Common myeloid progenitor, CD34-positive (primary cell): Measurements from ENCODE around the gene SRRM3.
A peak's percentile ranks its signal among the peaks of the same experiment; 100 is the strongest.
"Not testable (repeated sequence)": the region's sequence is repeated elsewhere in the genome, so short reads cannot be mapped to it uniquely, and the experiment has no call there.

Experiments
- CTCF ChIA-PET: fragments of 350-600 bp; sonication (Branson Sonifier 250); formaldehyde crosslinking; loops from one replicate; lab custom pipeline; 2021; ENCODE audit warnings: antibody characterized with exemption; lab: Charles Lee
- POLR2A ChIA-PET: fragments of 350-600 bp; sonication (Branson Sonifier 250); formaldehyde crosslinking; loops from one replicate; lab custom pipeline; 2021; ENCODE audit warnings: antibody characterized with exemption; lab: Charles Lee
- DNase-seq, 3 donors: peaks; one replicate each; pipeline versions ENCODE4 v3.0.0 to v3.0.0-alpha.2; 2013
- H3K27ac ChIP-seq, 2 experiments: 1 replicate in 1 of 2; 2 replicates in 1 of 2; pipeline ENCODE4 v1.7.0; 2013; ENCODE audit warnings: inconsistent platforms in 2 of 2, low read length in 2 of 2, mild to moderate bottlenecking in 2 of 2, low read depth in 1 of 2, moderate library complexity in 1 of 2; ENCODE audit not compliant: severe bottlenecking in 2 of 2, insufficient read depth in 1 of 2, poor library complexity in 1 of 2
- H3K27me3 ChIP-seq, 5 experiments: replicated peaks in 2 of 5; 1 replicate in 3 of 5; 2 replicates in 2 of 5; pipeline versions ENCODE4 v1.6.1 to v1.7.0; 2013; ENCODE audit warnings: low read length in 4 of 5, mild to moderate bottlenecking in 2 of 5, moderate library complexity in 2 of 5, inconsistent platforms in 1 of 5; ENCODE audit not compliant: insufficient read depth in 5 of 5, control insufficient read depth in 4 of 5
- H3K36me3 ChIP-seq, 4 experiments: 1 replicate in 2 of 4; 2 replicates in 2 of 4; pipeline versions ENCODE4 v1.6.1 to v1.7.0; 2013; ENCODE audit warnings: low read length in 3 of 4, control low read depth in 1 of 4, mild to moderate bottlenecking in 1 of 4; ENCODE audit not compliant: control insufficient read depth in 4 of 4, insufficient read depth in 4 of 4
- H3K4me1 ChIP-seq, 4 experiments: 1 replicate in 3 of 4; 2 replicates in 1 of 4; pipeline versions ENCODE4 v1.6.1 to v1.7.1; 2013; ENCODE audit warnings: low read length in 3 of 4, mild to moderate bottlenecking in 3 of 4, control low read depth in 1 of 4, inconsistent platforms in 1 of 4, moderate library complexity in 1 of 4; ENCODE audit not compliant: control insufficient read depth in 4 of 4, insufficient read depth in 4 of 4; ENCODE audit errors: control extremely low read depth in 1 of 4
- H3K4me3 ChIP-seq, 7 experiments: 1 replicate in 4 of 7; 2 replicates in 3 of 7; pipeline versions ENCODE4 v1.5.1 to v1.7.0; 2013; ENCODE audit warnings: mild to moderate bottlenecking in 7 of 7, low read length in 6 of 7, moderate library complexity in 6 of 7, inconsistent platforms in 2 of 7, low read depth in 2 of 7, control low read depth in 1 of 7; ENCODE audit not compliant: insufficient read depth in 4 of 7, control insufficient read depth in 1 of 7; ENCODE audit errors: extremely low read depth in 1 of 7
- H3K9me3 ChIP-seq, 5 experiments: 1 replicate in 4 of 5; 2 replicates in 1 of 5; pipeline versions ENCODE4 v1.6.1 to v1.7.1; 2013; ENCODE audit warnings: low read length in 4 of 5, mild to moderate bottlenecking in 2 of 5, inconsistent platforms in 1 of 5, low read depth in 1 of 5, moderate library complexity in 1 of 5; ENCODE audit not compliant: control insufficient read depth in 4 of 5, insufficient read depth in 2 of 5; ENCODE audit errors: control extremely low read depth in 1 of 5
- WGBS: methylation state at CpG from one replicate; pipeline ENCODE4 v1.1.5; 2013; ENCODE audit not compliant: insufficient coverage; 5-methylcytosine and 5-hydroxymethylcytosine counted together

Gene SRRM3

GRCh38 chr7:76225951-76226350 is 24.3 kb downstream of the SRRM3 start:
- CTCF ChIA-PET, result interaction anchor here (1.8 to 1.9 kb wide), 2 partner anchors 8 to 23 kb away, joined by 4 to 5 read pairs; no protein-coding TSS in a partner anchor
- Histone ChIP-seq H3K4me3 (no peak overlapping the region), H3K36me3 (no peaks in the 10 kb centered on the region), H3K4me1 (no peaks in the 10 kb centered on the region), H3K9me3 (no peaks in the 10 kb centered on the region), H3K27ac (no peak overlapping the region), H3K27me3 (peaks cover 0 to 39% (median 8%) of the 10 kb centered on the region in 5 experiments)
- WGBS, result 22% methylated on average over 1 of the region's 2 CpGs
- POLR2A ChIA-PET, result no interaction called here
- no peak for DNase-seq

- WGBS, result 86% methylated on average over 1 of the region's 1 CpG
These were observed 25.3 kb downstream of the SRRM3 start for GRCh38 chr7:76226878-76227423.

GRCh38 chr7:76230214-76230613 is 28.5 kb downstream of the SRRM3 start:
- Histone ChIP-seq H3K27ac (no peak overlapping the region), H3K4me1 (peaks cover 0 to 5% (median 2%) of the 10 kb centered on the region in 4 experiments), H3K9me3 (no peaks in the 10 kb centered on the region), H3K36me3 (no peaks in the 10 kb centered on the region), H3K4me3 (no peak overlapping the region), H3K27me3 (peaks cover 0 to 54% (median 9%) of the 10 kb centered on the region in 5 experiments)
- 87% methylated on average over 3 of the region's 5 CpGs for WGBS
- DNase-seq, result no peak
- POLR2A ChIA-PET, result no interaction called here
- CTCF ChIA-PET, result no interaction called here

More at GRCh38 chr7:76226878-76227423, 25.3 kb downstream of the SRRM3 start:
- H3K9me3 ChIP-seq, H3K4me1 ChIP-seq, H3K27ac ChIP-seq, H3K4me3 ChIP-seq, H3K36me3 ChIP-seq, DNase-seq, POLR2A ChIA-PET: not testable (repeated sequence)
- H3K27me3 ChIP-seq, result peaks cover 0 to 46% (median 10%) of the 10 kb centered on the region in 5 experiments
- CTCF ChIA-PET, result interaction anchor here (1.2 to 2.0 kb wide), 3 partner anchors 24 to 27 kb away, joined by 3 to 10 read pairs (median 5); partner anchors contain the start of gene SRRM3

GRCh38 chr7:76231071-76231470 is 29.4 kb downstream of the SRRM3 start:
- ChIA-PET CTCF (no interaction called here), POLR2A (no interaction called here)
- 75% methylated on average over 6 of the region's 6 CpGs for WGBS
- Histone ChIP-seq H3K9me3 (no peaks in the 10 kb centered on the region), H3K27me3 (peaks cover 0 to 50% (median 9%) of the 10 kb centered on the region in 5 experiments), H3K27ac (no peak overlapping the region), H3K36me3 (no peaks in the 10 kb centered on the region), H3K4me3 (no peak overlapping the region), H3K4me1 (peaks cover 0 to 5% (median 2%) of the 10 kb centered on the region in 4 experiments)
- no peak for DNase-seq

- no peaks in the 10 kb centered on the region for H3K36me3 ChIP-seq
- WGBS, result 59% methylated on average over 8 of the region's 9 CpGs
- no peak overlapping the region for H3K27ac ChIP-seq
- peak in 1 of 3 donors; percentile 18 for DNase-seq
- H3K4me3 ChIP-seq, result no peak overlapping the region
- no peaks in the 10 kb centered on the region for H3K9me3 ChIP-seq
- H3K27me3 ChIP-seq, result peaks cover 0 to 52% (median 9%) of the 10 kb centered on the region in 5 experiments
- POLR2A ChIA-PET, result no interaction called here
- H3K4me1 ChIP-seq, result peaks cover 0 to 5% (median 2%) of the 10 kb centered on the region in 4 experiments
- CTCF ChIA-PET, result no interaction called here
These were observed 29.9 kb downstream of the SRRM3 start for GRCh38 chr7:76231583-76231982.

GRCh38 chr7:76232698-76233097 is 31.0 kb downstream of the SRRM3 start:
- Histone ChIP-seq H3K27ac (no peak overlapping the region), H3K36me3 (no peaks in the 10 kb centered on the region), H3K4me3 (no peak overlapping the region), H3K9me3 (no peaks in the 10 kb centered on the region), H3K4me1 (peaks cover 0 to 5% (median 2%) of the 10 kb centered on the region in 4 experiments), H3K27me3 (peaks cover 0 to 63% (median 9%) of the 10 kb centered on the region in 5 experiments)
- no peak for DNase-seq
- 81% methylated on average over 10 of the region's 10 CpGs for WGBS
- ChIA-PET POLR2A (no interaction called here), CTCF (interaction anchor here (1.4 to 2.7 kb wide), 4 partner anchors 8 to 83 kb away, joined by 3 to 9 read pairs (median 4); no protein-coding TSS in a partner anchor)

- 100% methylated on average over 1 of the region's 5 CpGs for WGBS
- no peaks in the 10 kb centered on the region for H3K36me3 ChIP-seq
- POLR2A ChIA-PET, result no interaction called here
- no peak overlapping the region for H3K27ac ChIP-seq
- H3K9me3 ChIP-seq, result no peaks in the 10 kb centered on the region
- DNase-seq, result no peak
- peaks cover 0 to 71% (median 14%) of the 10 kb centered on the region in 5 experiments for H3K27me3 ChIP-seq
- H3K4me3 ChIP-seq, result no peak overlapping the region
- CTCF ChIA-PET, result interaction anchor here (1.4 to 2.7 kb wide), 4 partner anchors 9 to 82 kb away, joined by 3 to 9 read pairs (median 4); no protein-coding TSS in a partner anchor
- peaks cover 0 to 5% (median 2%) of the 10 kb centered on the region in 4 experiments for H3K4me1 ChIP-seq
These were observed 32.0 kb downstream of the SRRM3 start for GRCh38 chr7:76233538-76234281.
